K562 (cell line): ENCODE results near the gene RNF151. TPM values are rescaled to one million over a fixed set of nuclear protein-coding genes. Genes with fewer than 3 reads are reported as not detected.

Experiments
- ATF7 ChIP-seq: fragments of 450-650 bp; IDR thresholded peaks from 2 replicates; pipeline ENCODE4 v1.7.1; 2014; ENCODE audit warnings: mild to moderate bottlenecking, moderate library complexity
- CHD7 ChIP-seq: fragments of 200-600 bp; sonication (generic); IDR thresholded peaks from one replicate; pipeline ENCODE4 v1.6.1; 2012; ENCODE audit warnings: mild to moderate bottlenecking, low read depth, low read length, inconsistent platforms
- FOXJ2 ChIP-seq: fragments of 200-800 bp; sonication (Bioruptor generic); IDR thresholded peaks from 2 replicates; pipeline ENCODE4 v1.6.1; 2016; ENCODE audit warnings: missing genetic modification characterization, missing compliant biosample characterization
- KAT8 ChIP-seq: fragments of 450-650 bp; IDR thresholded peaks from 2 replicates; pipeline ENCODE4 v1.6.1; 2016; ENCODE audit warnings: low read depth, mild to moderate bottlenecking
- KLF6 ChIP-seq: fragments of 250-450 bp; sonication (Bioruptor Pico); IDR thresholded peaks from 2 replicates; pipeline ENCODE4 v1.4.0; 2020; ENCODE audit warnings: mild to moderate bottlenecking, moderate library complexity, borderline replicate concordance
- XRCC4 ChIP-seq: IDR thresholded peaks from one replicate; pipeline ENCODE4 v1.6.1; 2011; ENCODE audit not compliant: insufficient read depth, insufficient read length; ENCODE audit errors: extremely low read depth
- ZNF253 ChIP-seq: fragments of 250-450 bp; sonication (Bioruptor Pico); conservative IDR thresholded peaks from 2 replicates; pipeline ENCODE4 v1.6.1; 2021; ENCODE audit warnings: mild to moderate bottlenecking
- polyA plus RNA-seq, 8 experiments: library from polyadenylated mRNA; depleted of rRNA in 4 of 8; stranded (reverse) in 5 of 8; unstranded in 3 of 8; fragments of >200 nt; fragmentation: Nextera tagmentation in 2 of 8; fragmentation: Illumina TruSeq in 1 of 8; extraction: Ambion mirVana in 2 of 8; extraction: Trizol in 1 of 8; gene quantifications; 2 replicates each; pipeline versions ENCODE4 v1.2.1 to v1.2.3, GENCODE V29; 2011 to 2014; ENCODE audit warnings: inconsistent platforms in 1 of 8, missing spikeins in 1 of 8
- total RNA-seq, 7 experiments: library from RNA; depleted of rRNA in 6 of 7; stranded (reverse); fragments of >200 nt in 6 of 7; fragmentation: Illumina TruSeq in 2 of 7; extraction: Trizol in 2 of 7; gene quantifications; 2 replicates each; pipeline versions ENCODE4 v1.2.1 to v1.2.3, GENCODE V29; 2011 to 2021; ENCODE audit warnings: low replicate concordance in 1 of 7

The RNF151 gene
- total and polyA plus RNA-seq, 9 of the 15 experiments (the other 6 are each of a cell fraction or from before 2014, with no cell fraction given) = not detected

GRCh38 chr16:1947369-1947670, 19.3 kb upstream of the RNF151 start (continued):
- no peak for TF ChIP-seq CHD7
- no peak for TF ChIP-seq FOXJ2 (tag)
- TF ChIP-seq ATF7 = no peak
- no peak for TF ChIP-seq ZNF253 (CRISPR knock-in tag)
- TF ChIP-seq KAT8 = no peak
- TF ChIP-seq KLF6 = no peak
- TF ChIP-seq XRCC4 = no peak
